GM19395 (cell line): ENCODE data around the gene CTSH.
A peak's percentile ranks its signal among the peaks of the same experiment; 100 is the strongest.
"Not testable (repeated sequence)": the region's sequence is repeated elsewhere in the genome, so short reads cannot be mapped to it uniquely, and the experiment has no call there.

Experiments
- ATAC-seq: cut with Tn5 transposase; IDR thresholded peaks from one replicate; pipeline ENCODE4 v1.9.1; 2021; ENCODE audit warnings: mild to moderate bottlenecking, moderate library complexity; ENCODE audit not compliant: unreplicated experiment

Gene CTSH

DNA sequence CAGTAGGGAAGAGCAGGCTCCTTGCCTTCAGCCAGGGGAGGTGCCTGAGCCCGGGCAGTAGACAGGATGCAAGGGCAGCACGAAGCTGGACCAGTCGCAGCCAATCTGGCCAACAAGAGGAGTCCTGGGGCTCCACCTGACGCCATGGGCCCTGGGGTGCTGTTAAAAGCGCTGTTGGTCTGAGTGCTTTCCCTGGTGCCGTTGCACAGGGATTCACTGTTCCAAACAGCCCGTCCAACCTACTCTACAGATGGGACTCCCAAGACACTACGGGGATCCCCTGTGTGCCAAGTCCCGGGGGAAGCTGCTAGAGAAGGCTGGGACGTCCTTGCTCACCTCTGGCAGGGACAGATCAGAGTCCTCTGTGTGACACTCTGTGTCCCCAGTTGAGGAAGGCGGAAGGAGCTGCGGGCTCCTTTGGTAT, 632 bp downstream of the CTSH start:
- peak; percentile 32 for ATAC-seq

DNA sequence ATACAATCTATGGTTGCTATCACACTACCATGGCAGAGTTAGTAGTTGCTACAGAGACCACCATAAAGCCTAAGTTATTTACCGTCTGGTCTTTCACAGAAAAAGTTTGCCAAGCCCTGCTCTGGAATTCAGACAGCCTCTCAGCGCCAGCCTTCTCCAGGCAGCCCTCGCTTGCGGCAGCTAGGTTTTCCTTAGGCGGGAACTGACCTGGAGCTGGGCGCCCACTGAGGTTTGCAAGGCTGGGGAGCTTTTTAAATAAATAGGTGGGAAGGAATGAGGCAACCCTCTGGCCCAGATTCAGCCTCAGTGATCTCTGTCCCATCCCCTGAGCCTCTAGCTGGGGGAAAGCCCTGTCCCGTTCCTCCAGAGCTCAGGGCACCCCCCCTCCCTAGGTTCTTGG, 1.2 kb downstream of the CTSH start:
- no peak for ATAC-seq

DNA sequence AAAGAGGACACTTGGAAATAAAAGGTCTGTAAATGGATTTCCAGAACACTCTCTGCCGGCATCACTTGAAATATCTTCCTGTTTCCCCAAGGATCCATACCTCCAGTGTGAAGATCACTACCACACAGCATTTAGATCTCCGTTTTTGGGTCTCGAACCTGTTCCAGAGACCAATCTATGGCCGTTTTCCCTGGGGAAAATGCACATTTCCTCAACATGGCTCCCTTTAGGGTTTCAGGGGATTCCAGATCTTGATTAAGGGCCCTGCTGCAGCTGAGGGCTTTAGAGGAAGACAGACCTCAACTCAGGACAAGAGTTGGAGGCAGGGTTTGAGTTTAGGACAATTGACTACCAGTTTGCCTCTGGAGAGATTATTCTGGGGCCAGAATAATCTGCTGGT, 2.1 kb downstream of the CTSH start:
- no peak for ATAC-seq

DNA sequence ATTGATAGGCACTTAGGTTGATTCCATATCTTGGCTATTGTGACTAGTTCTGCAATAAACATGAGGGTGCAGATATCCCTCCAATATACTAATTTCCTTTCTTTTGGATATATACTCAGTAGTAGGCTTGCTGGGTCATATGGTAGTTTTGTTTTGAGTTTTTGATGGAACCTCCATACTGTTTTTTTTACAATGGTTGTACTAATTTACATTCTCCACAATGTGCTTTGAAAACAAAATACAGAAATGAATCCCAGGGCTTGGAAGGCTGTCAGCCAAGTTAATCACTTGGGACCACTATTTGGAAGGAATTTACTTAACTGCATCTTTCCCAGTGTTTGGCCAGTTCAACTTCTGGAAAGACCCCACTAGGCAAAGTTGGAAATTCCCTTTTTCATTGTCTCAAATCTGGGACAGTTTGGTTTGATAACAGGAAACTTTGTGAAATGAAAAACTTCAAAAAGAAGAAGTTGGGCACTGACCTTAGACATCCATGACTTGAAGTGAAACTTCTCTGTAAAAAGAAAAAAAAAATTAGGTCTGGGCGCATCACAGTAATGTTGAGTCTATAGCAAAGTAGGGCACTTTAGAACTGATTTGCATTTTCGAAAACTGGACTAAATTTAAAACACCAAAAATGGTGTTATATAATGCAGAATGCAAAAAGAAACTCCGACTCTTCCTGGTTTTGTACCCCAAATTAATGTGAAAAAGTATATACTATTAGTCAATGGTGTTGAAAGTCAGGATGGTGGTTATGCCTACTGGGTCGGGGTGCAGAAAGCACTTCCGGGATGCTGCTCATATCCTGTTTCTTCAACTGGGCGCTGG, 6.0 kb downstream of the CTSH start:
- peak; percentile 78 for ATAC-seq

DNA sequence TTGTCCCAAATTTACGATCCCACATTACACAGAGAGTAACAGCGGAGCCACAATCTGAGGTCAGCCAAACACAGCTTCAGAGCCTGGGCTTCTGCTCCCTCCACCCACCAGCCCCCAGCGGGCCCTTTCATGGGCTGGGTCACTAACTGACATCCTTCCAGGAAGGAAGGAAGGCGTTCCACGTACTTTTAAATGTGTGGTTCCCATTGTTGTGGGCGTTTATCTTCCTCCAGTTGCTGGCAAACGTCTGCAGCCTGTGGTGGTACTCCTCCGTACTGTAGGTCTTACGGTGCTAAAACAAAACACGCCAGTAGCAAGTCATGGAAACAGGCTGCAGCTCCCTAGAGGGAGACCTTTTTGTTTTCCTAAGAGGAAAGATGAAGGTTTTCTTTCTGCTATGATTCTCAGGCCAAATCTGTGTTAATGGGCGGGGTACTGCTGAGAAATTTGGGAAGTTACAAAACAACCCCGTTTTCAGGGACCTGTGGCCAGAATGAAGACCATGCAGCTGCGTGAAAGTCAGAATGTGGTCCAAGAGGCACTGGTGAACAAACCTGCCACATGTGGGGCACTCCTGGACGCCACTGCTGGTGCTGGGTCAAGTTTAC, 7.6 kb downstream of the CTSH start:
- no peak for ATAC-seq

DNA sequence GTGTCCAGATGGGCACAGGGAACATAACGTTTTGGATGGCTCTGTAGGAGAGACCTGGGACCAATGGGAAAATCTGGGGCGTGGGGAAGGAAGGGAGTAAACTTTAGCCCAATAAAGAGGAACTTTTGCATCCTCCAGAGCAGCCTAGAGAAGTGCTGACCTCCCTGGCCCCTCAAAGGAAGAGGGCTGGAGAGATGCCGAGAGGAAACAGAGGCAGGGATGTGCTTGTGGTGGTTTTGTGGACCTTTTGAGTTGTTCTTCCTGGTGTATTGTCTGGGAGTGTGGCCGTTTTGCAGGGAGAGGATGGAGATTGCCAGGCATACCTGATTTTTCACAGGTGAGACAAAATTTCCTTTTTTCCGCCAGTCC, 10.2 kb downstream of the CTSH start:
- ATAC-seq: no peak

DNA sequence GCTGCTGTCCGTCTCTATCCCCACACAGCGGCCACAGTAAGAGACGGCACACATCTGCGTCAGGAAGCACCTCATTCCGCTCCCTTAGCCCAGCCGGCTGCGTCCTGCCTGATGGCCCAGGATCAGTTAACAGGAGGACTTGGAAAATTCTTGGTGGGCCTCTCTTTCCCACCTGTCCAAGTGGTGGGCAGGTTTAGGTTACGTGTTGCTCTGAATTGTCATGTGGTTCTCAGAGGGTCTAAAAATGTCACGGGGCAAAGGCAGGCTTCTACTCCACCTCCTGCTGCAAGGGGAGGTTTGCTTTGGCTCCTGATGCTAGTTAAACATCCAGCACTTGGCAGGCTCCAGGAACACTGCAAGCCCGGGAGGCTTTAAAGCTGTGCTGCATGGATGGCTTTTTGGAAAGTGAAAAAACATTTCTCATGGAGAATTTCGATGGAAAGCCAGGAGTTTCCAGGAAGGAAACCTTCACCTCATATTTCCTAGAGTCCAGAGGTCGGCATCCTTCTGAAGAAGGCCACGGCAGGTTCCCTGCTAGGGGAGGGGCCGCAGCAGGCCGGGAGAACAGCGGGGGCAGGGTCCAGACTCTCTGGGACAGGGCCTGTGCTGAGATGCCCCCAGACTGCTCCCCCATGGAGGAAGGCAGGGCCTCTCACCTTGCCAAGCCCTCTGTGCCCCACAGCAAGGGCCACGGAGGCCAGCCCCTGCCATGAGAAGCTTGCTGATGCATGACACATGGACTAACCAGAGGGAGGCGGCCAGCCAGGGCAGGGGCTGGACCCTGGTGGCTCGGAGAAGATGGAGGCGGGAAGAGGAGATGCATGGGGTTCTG, 10.8 kb downstream of the CTSH start:
- no peak for ATAC-seq

DNA sequence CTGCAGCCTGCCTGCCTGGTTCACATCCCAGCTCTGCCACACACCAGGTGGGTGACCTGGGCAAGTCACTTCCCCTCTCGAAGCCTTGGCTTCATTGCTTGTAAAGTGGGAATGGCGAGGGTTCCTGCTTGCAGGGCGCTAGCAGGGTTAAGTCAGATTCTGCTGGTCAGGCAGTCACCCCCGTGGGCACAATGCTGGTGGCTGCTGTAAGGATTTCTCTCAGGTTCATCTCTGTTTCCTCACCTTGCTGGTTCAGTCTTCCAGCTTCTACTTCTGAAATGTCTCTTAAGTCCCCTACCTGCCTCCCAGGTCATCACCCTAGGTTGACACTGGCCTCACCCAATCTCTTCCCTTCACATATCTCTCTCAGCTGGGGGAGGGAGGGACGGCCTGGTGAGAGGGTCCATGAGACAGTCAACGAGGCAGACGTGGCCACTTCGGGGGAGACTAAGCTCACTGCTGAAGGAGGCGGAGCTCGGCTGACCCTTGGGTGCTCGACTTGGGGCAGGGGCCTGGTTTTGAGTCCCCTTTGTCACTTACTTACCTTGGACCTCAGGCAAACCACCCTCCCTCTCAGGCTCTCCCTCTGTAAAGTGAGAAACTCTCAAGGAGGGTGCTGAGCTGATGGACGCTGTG, 11.5 kb downstream of the CTSH start:
- ATAC-seq: no peak

DNA sequence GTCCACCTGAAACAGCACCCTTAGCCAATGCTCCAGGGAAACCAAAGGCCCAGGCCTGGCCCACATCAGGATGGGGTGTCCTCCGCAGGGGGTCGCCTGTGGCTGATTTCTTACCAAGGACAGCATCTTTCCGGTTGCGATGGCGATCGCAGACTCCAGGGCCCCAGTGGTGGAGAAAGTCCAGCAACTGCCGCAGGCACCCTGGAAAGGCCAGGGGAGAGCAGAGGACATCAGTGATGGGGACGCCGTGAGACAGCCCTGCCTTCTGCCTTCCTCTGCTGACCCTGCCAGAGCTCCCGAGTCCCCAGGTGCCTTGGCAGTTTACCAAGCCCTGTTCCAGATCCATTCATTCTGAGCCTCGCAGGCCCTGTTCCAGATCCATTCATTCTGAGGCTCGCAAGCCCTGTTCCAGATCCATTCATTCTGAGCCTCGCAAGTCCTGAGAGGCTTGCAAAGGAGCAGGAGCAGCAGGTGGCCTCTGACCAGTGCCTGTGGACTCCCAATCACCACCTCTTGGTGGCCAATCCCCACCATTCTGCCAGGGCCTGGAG, 12.5 kb downstream of the CTSH start:
- no peak for ATAC-seq

DNA sequence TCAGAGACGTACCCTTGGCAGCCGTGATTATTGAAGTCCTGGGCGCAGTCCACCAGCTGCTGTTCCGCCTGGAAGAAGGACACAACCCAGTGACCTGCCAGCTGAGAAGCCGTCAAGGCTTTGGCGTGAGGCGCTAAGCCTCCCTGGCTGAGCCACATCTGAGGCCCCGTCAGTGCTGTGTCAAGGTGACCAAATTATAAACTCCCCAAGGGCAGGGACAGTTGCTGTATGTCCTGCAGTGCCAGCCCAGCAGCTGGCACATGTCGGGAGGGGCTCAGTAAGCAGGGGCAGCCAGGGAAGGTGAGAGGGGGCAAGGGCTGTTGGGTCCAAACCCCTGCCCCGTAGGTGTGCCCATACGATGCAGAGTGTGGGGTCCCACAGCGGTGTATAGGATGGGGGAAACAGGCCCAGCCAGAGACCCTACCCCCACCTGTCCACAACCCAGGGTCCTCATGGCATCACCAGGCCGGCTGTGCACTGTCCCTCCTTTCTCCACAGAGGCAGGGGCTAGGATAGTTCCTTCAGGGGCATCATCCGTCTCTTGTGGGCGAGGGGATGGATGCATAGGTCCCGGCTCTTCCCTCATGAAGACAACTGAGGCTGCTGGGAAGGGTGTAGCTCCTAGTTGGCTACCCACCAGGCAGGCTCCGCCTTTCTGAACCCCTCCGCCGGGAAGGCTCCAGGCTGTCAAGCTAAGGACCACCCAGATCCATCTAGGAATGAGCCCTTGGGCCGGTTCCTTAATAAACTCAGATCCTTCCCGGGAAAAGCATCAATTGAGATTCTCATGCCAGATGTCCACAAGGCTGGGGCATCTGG, 13.2 kb downstream of the CTSH start:
- ATAC-seq: no peak

DNA sequence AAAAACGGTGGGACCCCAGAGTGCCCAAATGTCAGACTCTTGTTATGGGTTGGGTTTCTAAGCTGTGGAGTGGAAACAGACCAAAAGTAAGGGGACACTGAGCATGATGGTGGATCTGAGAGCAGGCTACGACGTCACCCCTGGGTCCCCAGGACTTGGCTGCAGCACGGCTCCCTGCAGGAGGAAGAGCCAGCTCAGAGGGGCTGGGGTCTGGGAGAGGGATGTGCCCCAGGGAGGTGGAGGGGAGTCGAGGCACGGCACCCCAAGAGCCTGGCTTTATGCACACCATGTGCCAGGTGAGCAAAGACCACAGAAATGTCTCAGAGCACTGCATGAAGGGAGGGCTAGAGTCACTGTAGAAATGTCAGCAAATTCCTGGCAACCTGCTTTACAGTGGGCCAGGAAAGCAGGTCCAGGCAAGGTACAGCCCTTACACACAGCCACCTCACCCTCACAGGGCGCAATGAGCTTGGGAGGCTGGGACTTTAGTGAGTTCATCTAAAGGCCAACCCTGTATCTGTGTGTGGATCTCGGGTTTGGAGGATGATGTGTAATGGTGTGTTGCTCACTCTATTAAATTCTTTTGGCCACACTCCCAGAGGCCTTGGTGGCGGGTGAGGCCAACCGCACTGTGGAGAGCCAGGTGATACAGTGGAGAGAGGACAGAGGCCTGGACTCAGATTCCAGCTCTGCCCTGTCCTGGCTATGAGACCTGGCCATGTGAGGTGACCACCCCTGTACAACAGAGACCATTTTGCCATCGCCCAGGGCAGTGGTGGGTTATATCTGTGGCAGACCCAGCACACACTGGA, 14.1 kb downstream of the CTSH start:
- no peak for ATAC-seq

DNA sequence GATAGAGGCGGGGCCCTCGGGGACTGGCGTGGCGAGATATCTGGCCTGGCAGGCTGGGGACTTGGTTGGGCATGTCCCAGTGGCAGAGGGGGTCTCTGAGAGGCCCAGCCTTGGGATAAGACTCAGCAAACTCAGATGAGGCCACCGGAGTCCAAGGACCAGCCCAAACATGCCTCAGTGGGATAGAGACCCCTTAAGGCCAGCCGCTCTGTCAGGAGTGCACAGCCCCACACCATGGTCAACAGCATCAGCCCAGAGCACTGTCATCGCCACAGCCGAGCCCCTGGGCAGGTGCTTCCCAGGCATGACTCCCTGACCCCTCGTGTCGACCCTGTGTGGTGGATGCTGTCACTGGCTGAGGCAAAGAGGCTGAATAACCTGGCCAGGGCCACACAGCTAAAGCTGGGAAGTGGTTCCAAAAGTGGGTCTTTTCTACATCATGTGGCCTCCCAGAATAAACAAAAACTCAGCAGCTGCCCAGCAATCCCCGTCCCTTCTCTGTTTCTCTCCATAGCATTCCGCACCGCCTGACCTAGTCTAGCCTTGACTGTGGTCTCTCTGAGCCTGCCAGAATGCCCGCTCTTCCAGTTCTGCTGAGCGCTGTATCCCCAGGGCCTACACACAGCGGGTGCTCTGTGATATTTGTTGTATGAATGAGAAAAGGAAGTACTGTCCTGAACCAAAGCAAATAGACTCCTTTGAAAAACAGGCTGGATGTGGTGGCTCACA, 15.1 kb downstream of the CTSH start:
- no peak for ATAC-seq

DNA sequence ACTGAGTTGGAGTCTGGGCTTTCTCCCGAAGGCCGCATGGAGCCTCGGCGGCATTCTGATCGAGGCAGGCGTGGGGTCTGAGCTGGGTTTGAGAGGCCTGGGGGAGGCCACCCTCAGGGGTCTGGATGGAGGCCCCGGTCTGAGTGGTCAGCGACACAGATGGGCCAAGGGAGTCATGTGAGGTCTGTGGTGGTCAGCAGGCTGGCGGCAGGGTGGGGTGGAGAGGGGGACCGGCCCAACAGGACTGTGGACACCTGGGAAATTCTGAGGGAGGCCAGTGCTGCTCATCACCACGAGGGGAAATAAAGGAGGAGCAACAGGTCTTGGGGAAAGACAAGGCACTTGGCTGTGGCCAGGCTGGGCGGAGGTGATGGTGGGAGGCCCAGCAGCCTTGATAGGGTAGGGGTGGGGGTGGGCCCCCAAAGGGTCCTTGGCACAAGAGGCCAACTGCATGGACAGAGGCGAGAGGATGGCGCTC, 16.2 kb downstream of the CTSH start:
- no peak for ATAC-seq

DNA sequence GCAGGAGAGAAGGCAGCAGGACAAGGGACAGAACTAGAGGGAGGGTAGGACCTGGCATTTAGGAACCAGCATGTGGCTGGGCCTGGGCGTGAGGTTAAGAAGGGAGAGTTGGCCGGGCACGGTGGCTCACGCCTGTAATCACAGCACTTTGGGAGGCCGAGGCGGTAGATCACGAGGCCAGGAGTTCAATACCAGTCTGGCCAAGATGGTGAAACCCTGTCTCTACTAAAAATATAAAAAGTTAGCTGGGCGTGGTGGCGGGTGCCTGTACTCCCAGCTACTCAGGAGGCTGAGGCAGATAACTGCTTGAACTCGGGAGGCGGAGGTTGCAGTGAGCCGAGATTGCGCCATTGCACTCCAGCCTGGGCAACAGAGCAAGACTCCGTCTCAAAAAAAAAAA, 16.7 kb downstream of the CTSH start:
- ATAC-seq: not testable (repeated sequence)

DNA sequence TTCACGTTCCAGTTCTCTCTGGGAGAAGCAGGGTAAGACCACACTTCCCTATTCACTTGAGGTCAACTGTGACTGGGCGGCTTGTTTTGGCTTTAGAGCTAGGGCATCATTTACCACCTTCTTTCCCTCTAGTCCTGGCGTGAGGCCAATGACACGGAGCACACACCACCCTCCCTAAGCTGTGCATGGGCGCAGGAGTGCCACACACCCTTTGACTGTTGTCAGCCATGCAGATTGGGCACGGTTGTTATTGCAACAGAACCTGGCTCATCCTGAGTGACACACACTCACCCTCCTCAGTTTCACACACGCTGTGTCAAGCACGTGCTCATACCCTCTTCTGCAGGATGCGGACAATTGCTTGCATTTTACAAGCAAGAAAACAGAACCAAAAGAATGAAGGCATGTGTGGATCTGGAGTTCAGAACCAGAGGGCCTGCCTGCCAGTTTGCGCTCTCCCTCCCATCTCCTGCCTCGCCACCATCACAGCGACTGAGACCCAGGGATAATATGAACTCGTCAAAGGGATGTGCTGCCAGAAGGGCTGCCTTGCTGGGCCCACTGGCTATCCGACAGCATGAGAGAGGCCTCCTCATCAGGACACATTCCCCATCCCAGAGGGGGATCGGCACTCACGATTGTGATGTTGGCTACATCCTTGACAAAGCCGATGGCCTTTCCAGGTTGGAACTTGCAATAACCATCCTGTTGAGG, 17.6 kb downstream of the CTSH start:
- no peak for ATAC-seq

DNA sequence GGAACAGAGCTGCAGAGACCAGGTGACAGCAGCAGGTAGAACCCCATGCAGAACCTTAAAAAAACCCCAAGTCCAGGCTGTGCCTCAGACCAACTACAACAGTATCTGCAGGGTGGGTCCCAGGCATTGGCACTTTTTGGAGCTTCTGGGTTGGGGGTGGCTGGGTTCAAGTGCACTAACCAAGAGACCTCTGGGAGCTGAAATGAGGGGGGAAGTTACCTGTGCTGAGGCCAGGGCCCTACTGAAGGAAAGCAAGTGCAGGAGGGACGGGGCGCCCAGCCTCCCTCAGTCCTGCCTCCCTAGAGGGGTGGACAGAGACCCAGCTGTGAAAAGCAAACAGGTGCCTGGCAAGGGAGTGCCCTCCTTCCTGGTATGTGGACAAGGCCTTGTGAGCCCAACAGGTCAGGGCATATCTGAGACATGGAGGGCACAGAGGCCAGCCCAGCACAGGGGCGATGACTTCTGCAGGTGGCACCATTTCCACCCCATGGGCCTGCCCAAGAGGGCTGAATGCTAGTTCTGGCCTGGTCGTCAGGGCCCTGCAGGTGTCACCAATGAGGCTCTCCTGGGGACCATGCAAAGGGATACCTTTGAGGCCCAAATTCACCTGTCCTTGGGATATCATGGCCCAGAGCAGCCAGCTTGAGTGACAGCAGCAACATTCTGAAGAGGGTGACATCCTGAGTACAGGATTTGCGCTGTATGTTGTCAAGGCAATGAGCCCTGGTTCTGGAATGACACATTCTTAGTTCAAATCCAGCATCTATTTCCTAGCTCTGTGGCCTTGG, 18.7 kb downstream of the CTSH start:
- ATAC-seq: no peak

DNA sequence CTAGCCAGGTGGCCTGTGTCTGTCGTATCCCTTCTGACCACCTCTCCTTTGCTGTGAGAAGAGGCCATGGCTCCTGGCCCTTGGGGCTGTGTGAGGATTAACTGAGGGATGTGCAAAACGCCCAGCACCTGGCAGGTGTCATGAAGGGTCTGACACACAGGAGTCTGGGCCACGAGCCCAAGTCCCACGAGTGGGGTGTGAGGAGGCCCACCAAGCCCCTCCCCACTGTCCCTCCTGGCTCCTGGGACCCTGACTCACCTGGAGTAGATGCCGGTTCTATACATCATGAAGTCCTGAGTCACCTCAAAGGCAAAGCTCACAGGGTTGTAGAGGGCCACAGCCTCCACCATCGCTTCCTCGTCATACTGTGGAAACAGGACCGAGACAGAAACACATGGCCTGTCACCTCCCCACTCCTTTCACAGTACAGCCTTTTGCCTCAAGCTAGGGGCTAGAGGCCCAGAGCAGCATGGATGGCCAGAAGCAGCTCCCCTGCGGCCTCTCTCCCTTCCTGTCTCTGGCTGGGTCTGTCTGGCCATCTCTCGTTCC, 19.7 kb downstream of the CTSH start:
- ATAC-seq: no peak
